K562 (cell line): ENCODE measurements around the gene JPH4. TPM values are rescaled to one million over a fixed set of nuclear protein-coding genes. Genes with fewer than 3 reads are reported as not detected.
A peak's percentile ranks its signal among the peaks of the same experiment; 100 is the strongest.

Experiments
- BRD9 ChIP-seq: fragments of 450-650 bp; IDR thresholded peaks from 2 replicates; pipeline ENCODE4 v1.6.1; 2018; ENCODE audit warnings: low read depth; ENCODE audit not compliant: partially characterized antibody
- MXI1 ChIP-seq: IDR thresholded peaks from 2 replicates; pipeline ENCODE4 v1.6.1; 2011; ENCODE audit warnings: low read depth, mild to moderate bottlenecking, improper control_type of control experiment, low read length
- NCOA4 ChIP-seq: fragments of 450-650 bp; IDR thresholded peaks from 2 replicates; pipeline ENCODE4 v1.6.1; 2018; ENCODE audit warnings: mild to moderate bottlenecking; ENCODE audit not compliant: partially characterized antibody
- SMAD2 ChIP-seq: fragments of 150-350 bp; IDR thresholded peaks from 2 replicates; pipeline ENCODE4 v1.6.1; 2014; ENCODE audit warnings: low read depth, mild to moderate bottlenecking, low read length
- ZBTB26 ChIP-seq: fragments of 450-650 bp; formaldehyde crosslinking; IDR thresholded peaks from 2 replicates; pipeline ENCODE4 v1.4.0; 2022; ENCODE audit warnings: missing genetic modification characterization
- ZFP91 ChIP-seq: sonication (generic); formaldehyde crosslinking; IDR thresholded peaks from 2 replicates; pipeline ENCODE4 v1.8.0; 2022; ENCODE audit warnings: mild to moderate bottlenecking, missing genetic modification reagents
- ZNF507 ChIP-seq: conservative IDR thresholded peaks from 2 replicates; pipeline ENCODE4 v1.6.1; 2017; ENCODE audit warnings: missing genetic modification characterization, missing compliant biosample characterization
- ZNF584 ChIP-seq: fragments of 200-800 bp; sonication (Bioruptor generic); IDR thresholded peaks from 2 replicates; pipeline ENCODE4 v1.6.1; 2016; ENCODE audit warnings: low read depth, mild to moderate bottlenecking, missing genetic modification characterization, missing compliant biosample characterization
- ZNF75A ChIP-seq: fragments of 450-650 bp; formaldehyde crosslinking; IDR thresholded peaks from 2 replicates; pipeline ENCODE4 v1.4.0; 2020; ENCODE audit warnings: mild to moderate bottlenecking
- ZNF780A ChIP-seq: fragments of 250-450 bp; sonication (Bioruptor Pico); IDR thresholded peaks from 2 replicates; pipeline ENCODE4 v1.5.0; 2021; ENCODE audit warnings: mild to moderate bottlenecking
- polyA plus RNA-seq, 8 experiments: library from polyadenylated mRNA; depleted of rRNA in 4 of 8; stranded (reverse) in 5 of 8; unstranded in 3 of 8; fragments of >200 nt; fragmentation: Nextera tagmentation in 2 of 8; fragmentation: Illumina TruSeq in 1 of 8; extraction: Ambion mirVana in 2 of 8; extraction: Trizol in 1 of 8; gene quantifications; 2 replicates each; pipeline versions ENCODE4 v1.2.1 to v1.2.3, GENCODE V29; 2011 to 2014; ENCODE audit warnings: inconsistent platforms in 1 of 8, missing spikeins in 1 of 8
- total RNA-seq, 7 experiments: library from RNA; depleted of rRNA in 6 of 7; stranded (reverse); fragments of >200 nt in 6 of 7; fragmentation: Illumina TruSeq in 2 of 7; extraction: Trizol in 2 of 7; gene quantifications; 2 replicates each; pipeline versions ENCODE4 v1.2.1 to v1.2.3, GENCODE V29; 2011 to 2021; ENCODE audit warnings: low replicate concordance in 1 of 7
- TF ChIP-seq, protein P1 (sequence below): IDR thresholded peaks from 2 replicates; pipeline ENCODE4 v1.6.1; 2014; ENCODE audit warnings: antibody characterized with exemption
- TF ChIP-seq, protein P2 (sequence below), 2 experiments: fragments of 450-650 bp in 1 of 2; sonication (generic) in 1 of 2; formaldehyde crosslinking; conservative IDR thresholded peaks; 2 replicates each; pipeline versions ENCODE4 v1.4.0 to v1.8.1; 2020 to 2022; ENCODE audit warnings: mild to moderate bottlenecking in 1 of 2, missing genetic modification reagents in 1 of 2
- TF ChIP-seq, protein P3 (sequence below): sonication (generic); formaldehyde crosslinking; IDR thresholded peaks from 2 replicates; pipeline ENCODE4 v1.8.0; 2023; ENCODE audit warnings: mild to moderate bottlenecking, missing genetic modification reagents
- TF ChIP-seq, protein P4 (sequence below), 2 experiments: fragments of 450-650 bp; IDR thresholded peaks; 2 replicates each; pipeline ENCODE4 v1.6.1; 2018; ENCODE audit warnings: mild to moderate bottlenecking in 2 of 2, low read depth in 1 of 2; ENCODE audit not compliant: partially characterized antibody in 2 of 2

Gene JPH4
- total and polyA plus RNA-seq, 9 of the 15 experiments (the other 6 are each of a cell fraction or from before 2014, with no cell fraction given) = 0.04 to 0.13 (median 0.06) TPM; not detected in 5

GRCh38 chr14:23567186-23568020, 11.2 kb downstream of the JPH4 start, which contains the start of gene AP1G2 (continued):
- TF ChIP-seq, protein P1, sequence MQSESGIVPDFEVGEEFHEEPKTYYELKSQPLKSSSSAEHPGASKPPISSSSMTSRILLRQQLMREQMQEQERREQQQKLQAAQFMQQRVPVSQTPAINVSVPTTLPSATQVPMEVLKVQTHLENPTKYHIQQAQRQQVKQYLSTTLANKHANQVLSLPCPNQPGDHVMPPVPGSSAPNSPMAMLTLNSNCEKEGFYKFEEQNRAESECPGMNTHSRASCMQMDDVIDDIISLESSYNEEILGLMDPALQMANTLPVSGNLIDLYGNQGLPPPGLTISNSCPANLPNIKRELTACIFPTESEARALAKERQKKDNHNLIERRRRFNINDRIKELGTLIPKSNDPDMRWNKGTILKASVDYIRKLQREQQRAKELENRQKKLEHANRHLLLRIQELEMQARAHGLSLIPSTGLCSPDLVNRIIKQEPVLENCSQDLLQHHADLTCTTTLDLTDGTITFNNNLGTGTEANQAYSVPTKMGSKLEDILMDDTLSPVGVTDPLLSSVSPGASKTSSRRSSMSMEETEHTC = no peak
- TF ChIP-seq NCOA4 = no peak
- no peak for TF ChIP-seq ZNF507 (tag)
- no peak for TF ChIP-seq ZNF780A (CRISPR knock-in tag)
- TF ChIP-seq, protein P2, sequence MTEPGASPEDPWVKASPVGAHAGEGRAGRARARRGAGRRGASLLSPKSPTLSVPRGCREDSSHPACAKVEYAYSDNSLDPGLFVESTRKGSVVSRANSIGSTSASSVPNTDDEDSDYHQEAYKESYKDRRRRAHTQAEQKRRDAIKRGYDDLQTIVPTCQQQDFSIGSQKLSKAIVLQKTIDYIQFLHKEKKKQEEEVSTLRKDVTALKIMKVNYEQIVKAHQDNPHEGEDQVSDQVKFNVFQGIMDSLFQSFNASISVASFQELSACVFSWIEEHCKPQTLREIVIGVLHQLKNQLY (CRISPR knock-in tag; conservative IDR thresholded peaks at IDR 0.05) = no peak
- no peak for TF ChIP-seq ZFP91
- no peak for TF ChIP-seq BRD9
- no peak for TF ChIP-seq ZNF75A
- TF ChIP-seq, protein P3, sequence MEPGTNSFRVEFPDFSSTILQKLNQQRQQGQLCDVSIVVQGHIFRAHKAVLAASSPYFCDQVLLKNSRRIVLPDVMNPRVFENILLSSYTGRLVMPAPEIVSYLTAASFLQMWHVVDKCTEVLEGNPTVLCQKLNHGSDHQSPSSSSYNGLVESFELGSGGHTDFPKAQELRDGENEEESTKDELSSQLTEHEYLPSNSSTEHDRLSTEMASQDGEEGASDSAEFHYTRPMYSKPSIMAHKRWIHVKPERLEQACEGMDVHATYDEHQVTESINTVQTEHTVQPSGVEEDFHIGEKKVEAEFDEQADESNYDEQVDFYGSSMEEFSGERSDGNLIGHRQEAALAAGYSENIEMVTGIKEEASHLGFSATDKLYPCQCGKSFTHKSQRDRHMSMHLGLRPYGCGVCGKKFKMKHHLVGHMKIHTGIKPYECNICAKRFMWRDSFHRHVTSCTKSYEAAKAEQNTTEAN (CRISPR knock-in tag) = no peak
- TF ChIP-seq MXI1 = 0 out of 2 replicates have a peak, but pooled peaks have one; percentile 35
- TF ChIP-seq ZNF584 (CRISPR knock-in tag) = no peak
- TF ChIP-seq SMAD2 = no peak
- TF ChIP-seq ZBTB26 = no peak
- TF ChIP-seq, protein P4, sequence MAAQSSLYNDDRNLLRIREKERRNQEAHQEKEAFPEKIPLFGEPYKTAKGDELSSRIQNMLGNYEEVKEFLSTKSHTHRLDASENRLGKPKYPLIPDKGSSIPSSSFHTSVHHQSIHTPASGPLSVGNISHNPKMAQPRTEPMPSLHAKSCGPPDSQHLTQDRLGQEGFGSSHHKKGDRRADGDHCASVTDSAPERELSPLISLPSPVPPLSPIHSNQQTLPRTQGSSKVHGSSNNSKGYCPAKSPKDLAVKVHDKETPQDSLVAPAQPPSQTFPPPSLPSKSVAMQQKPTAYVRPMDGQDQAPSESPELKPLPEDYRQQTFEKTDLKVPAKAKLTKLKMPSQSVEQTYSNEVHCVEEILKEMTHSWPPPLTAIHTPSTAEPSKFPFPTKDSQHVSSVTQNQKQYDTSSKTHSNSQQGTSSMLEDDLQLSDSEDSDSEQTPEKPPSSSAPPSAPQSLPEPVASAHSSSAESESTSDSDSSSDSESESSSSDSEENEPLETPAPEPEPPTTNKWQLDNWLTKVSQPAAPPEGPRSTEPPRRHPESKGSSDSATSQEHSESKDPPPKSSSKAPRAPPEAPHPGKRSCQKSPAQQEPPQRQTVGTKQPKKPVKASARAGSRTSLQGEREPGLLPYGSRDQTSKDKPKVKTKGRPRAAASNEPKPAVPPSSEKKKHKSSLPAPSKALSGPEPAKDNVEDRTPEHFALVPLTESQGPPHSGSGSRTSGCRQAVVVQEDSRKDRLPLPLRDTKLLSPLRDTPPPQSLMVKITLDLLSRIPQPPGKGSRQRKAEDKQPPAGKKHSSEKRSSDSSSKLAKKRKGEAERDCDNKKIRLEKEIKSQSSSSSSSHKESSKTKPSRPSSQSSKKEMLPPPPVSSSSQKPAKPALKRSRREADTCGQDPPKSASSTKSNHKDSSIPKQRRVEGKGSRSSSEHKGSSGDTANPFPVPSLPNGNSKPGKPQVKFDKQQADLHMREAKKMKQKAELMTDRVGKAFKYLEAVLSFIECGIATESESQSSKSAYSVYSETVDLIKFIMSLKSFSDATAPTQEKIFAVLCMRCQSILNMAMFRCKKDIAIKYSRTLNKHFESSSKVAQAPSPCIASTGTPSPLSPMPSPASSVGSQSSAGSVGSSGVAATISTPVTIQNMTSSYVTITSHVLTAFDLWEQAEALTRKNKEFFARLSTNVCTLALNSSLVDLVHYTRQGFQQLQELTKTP (IDR thresholded peaks at IDR 0.05; ENCODE audit: low read depth in 1 of 2, partially characterized antibody in 2 of 2) = no peak
